ENCODE measurements around the gene SVIL.

DNA sequence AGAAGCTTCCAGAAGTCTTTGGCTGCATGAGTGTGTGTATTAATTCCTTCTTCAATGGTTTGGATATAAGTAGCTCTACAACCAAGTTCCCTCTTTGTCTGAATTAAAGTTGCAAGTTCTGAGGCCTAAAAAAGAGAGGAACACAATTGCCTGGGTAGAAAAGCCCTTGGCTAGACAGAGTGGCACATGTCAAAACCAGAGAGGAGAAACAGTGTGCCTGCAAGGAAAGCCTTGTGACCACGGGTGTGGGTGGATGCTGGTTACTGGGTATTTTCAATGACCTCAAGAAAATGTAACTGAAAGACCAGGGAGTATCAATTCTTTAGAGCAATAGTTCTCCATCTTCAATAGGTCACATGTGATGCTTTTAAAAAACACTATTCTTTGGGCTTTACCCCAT, 148.3 kb downstream of the SVIL start:
- TF ChIP-seq YY1 (IDR thresholded peaks at IDR 0.05; ENCODE audit: insufficient read depth, insufficient read length) (no peak), ZNF274 (IDR thresholded peaks at IDR 0.05; ENCODE audit: low read depth, low read length) (no peak)
